Ectodermal cell (in vitro differentiated cells): ENCODE data around the gene HCN3.
A peak's percentile ranks its signal among the peaks of the same experiment; 100 is the strongest.
"Not testable (repeated sequence)": the region's sequence is repeated elsewhere in the genome, so short reads cannot be mapped to it uniquely, and the experiment has no call there.

Experiments
- H3K27ac ChIP-seq: 2 replicates; pipeline ENCODE4 v1.7.0; 2013; ENCODE audit warnings: mild to moderate bottlenecking, low read depth, low read length; ENCODE audit not compliant: insufficient read depth, poor library complexity, severe bottlenecking
- H3K27me3 ChIP-seq: 2 replicates; pipeline ENCODE4 v1.7.0; 2013; ENCODE audit warnings: mild to moderate bottlenecking, low read length; ENCODE audit not compliant: insufficient read depth, control insufficient read depth, poor library complexity, severe bottlenecking
- H3K36me3 ChIP-seq: one replicate; pipeline ENCODE4 v1.7.0; 2013; ENCODE audit warnings: low read length; ENCODE audit not compliant: control insufficient read depth, insufficient read depth
- H3K4me1 ChIP-seq: one replicate; pipeline ENCODE4 v1.7.0; 2013; ENCODE audit warnings: low read length; ENCODE audit not compliant: control insufficient read depth, insufficient read depth
- H3K4me3 ChIP-seq: 2 replicates; pipeline ENCODE4 v1.7.0; 2013; ENCODE audit warnings: low read depth, low read length, control low read depth; ENCODE audit not compliant: insufficient read depth
- H3K9me3 ChIP-seq: 2 replicates; pipeline ENCODE4 v1.7.0; 2013; ENCODE audit warnings: mild to moderate bottlenecking, low read length, moderate library complexity; ENCODE audit not compliant: control insufficient read depth
- WGBS, 2 experiments: methylation state at CpG; one replicate each; pipeline ENCODE4 v1.1.7; 2013; ENCODE audit warnings: missing lambda C conversion rate in 2 of 2; 5-methylcytosine and 5-hydroxymethylcytosine counted together

Gene HCN3

DNA sequence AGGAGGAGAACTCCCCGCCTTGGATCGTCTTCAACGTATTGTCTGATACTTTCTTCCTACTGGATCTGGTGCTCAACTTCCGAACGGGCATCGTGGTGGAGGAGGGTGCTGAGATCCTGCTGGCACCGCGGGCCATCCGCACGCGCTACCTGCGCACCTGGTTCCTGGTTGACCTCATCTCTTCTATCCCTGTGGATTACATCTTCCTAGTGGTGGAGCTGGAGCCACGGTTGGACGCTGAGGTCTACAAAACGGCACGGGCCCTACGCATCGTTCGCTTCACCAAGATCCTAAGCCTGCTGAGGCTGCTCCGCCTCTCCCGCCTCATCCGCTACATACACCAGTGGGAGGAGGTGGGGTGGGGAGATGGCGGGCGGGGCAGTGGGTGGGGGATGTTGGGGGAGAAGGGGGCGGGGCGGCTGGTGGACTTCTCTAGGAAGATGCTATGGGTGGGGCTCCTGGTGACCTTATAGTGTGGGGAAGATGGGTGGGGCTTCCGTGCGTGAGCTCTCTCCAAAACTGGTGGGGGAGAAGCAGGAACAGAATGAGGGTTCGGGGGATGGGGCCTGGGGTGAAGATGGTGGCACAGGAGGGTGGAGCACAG, 5.3 kb downstream of the HCN3 start:
- Histone ChIP-seq H3K4me3 (no peak overlapping the region), H3K4me1 (peaks cover 14% of the 10 kb centered on the region), H3K36me3 (no peaks in the 10 kb centered on the region), H3K9me3 (no peaks in the 10 kb centered on the region), H3K27me3 (peaks cover 4% of the 10 kb centered on the region), H3K27ac (no peak overlapping the region)
- 93 to 95% methylated on average over 25 to 29 of the region's 29 CpGs for WGBS, 2 experiments

DNA sequence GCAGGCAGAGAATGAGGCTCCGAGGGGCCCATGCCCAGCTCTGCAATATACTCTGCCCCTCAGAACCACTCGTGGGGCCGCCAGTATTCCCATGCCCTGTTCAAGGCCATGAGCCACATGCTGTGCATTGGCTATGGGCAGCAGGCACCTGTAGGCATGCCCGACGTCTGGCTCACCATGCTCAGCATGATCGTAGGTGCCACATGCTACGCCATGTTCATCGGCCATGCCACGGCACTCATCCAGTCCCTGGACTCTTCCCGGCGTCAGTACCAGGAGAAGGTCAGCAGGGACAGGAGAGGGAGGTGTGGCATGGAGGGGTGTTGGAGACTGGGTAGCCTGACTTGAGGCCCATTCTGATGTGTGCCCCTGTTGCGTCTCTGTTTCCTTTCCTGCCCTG, 7.2 kb downstream of the HCN3 start:
- no peaks in the 10 kb centered on the region for H3K36me3 ChIP-seq
- 94% methylated on average over 12 of the region's 12 CpGs for WGBS, 2 experiments
- H3K4me1 ChIP-seq, result peaks cover under 1% of the 10 kb centered on the region
- no peak overlapping the region for H3K27ac ChIP-seq
- no peak overlapping the region for H3K4me3 ChIP-seq
- H3K9me3 ChIP-seq, result no peaks in the 10 kb centered on the region
- no peaks in the 10 kb centered on the region for H3K27me3 ChIP-seq

DNA sequence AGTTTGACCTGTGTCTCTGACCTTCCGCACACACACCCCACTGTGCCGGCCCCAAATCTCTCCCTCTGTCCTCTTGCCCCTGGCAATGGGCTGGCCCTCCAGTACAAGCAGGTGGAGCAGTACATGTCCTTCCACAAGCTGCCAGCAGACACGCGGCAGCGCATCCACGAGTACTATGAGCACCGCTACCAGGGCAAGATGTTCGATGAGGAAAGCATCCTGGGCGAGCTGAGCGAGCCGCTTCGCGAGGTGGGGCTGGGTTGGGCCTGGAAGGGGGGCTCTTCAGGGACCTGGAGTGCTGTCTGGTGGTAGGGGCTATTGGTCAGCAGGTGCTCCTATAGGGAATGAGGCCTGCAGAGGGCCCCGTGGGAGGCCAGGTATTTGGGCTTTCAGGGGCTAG, 7.8 kb downstream of the HCN3 start:
- H3K27me3 ChIP-seq, result no peaks in the 10 kb centered on the region
- no peaks in the 10 kb centered on the region for H3K4me1 ChIP-seq
- H3K4me3 ChIP-seq, result no peak overlapping the region
- no peak overlapping the region for H3K27ac ChIP-seq
- H3K36me3 ChIP-seq, result no peaks in the 10 kb centered on the region
- WGBS, 2 experiments, result 93 to 95% methylated on average over 14 of the region's 14 CpGs
- no peaks in the 10 kb centered on the region for H3K9me3 ChIP-seq

DNA sequence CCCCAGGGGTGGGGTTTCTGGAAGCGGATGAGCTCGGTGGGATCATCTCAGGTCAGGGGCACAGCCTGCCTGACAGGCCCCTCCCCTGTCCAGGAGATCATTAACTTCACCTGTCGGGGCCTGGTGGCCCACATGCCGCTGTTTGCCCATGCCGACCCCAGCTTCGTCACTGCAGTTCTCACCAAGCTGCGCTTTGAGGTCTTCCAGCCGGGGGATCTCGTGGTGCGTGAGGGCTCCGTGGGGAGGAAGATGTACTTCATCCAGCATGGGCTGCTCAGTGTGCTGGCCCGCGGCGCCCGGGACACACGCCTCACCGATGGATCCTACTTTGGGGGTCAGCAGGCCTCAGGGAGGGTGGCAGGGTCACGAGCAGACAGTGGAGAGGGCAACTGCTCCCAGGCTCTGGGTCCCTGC, 8.4 kb downstream of the HCN3 start:
- Histone ChIP-seq H3K9me3 (no peaks in the 10 kb centered on the region), H3K27me3 (no peaks in the 10 kb centered on the region), H3K4me1 (no peaks in the 10 kb centered on the region), H3K36me3 (no peaks in the 10 kb centered on the region), H3K27ac (no peak overlapping the region), H3K4me3 (no peak overlapping the region)
- 96% methylated on average over 18 of the region's 18 CpGs for WGBS, 2 experiments

DNA sequence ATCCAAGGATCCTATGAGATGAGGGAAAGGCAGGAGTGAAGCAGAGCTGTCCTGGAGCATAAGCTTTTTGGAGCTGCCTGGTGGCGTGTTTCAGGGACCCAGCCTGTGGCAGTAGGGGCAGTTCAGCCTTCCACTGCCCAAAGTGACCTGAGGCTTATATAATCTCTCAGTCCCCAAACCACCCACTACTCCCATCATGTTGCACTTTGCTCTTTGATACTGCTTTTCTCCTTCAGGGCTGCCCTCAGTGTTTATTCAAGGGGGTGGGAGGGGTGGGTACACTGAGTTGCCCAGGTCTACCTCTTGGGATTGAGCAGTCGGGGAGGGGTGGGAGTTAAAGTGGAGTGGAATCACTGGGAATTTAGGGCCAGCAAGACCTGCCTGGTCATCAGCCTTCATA, 9.3 kb downstream of the HCN3 start:
- no peaks in the 10 kb centered on the region for H3K9me3 ChIP-seq
- H3K4me3 ChIP-seq, result no peak overlapping the region
- no peaks in the 10 kb centered on the region for H3K27me3 ChIP-seq
- no peaks in the 10 kb centered on the region for H3K4me1 ChIP-seq
- no peak overlapping the region for H3K27ac ChIP-seq
- WGBS, 2 experiments, result 91 to 93% methylated on average over 2 of the region's 2 CpGs
- H3K36me3 ChIP-seq, result no peaks in the 10 kb centered on the region

DNA sequence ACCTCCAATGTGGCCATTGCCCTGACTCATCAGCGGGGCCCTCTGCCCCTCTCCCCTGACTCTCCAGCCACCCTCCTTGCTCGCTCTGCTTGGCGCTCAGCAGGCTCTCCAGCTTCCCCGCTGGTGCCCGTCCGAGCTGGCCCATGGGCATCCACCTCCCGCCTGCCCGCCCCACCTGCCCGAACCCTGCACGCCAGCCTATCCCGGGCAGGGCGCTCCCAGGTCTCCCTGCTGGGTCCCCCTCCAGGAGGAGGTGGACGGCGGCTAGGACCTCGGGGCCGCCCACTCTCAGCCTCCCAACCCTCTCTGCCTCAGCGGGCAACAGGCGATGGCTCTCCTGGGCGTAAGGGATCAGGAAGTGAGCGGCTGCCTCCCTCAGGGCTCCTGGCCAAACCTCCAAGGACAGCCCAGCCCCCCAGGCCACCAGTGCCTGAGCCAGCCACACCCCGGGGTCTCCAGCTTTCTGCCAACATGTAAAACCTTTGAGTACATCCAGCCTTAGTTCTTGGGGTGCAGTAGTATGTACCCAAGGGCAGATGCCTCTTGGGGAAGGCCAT, 10.8 kb downstream of the HCN3 start:
- Histone ChIP-seq H3K4me1 (no peaks in the 10 kb centered on the region), H3K36me3 (no peaks in the 10 kb centered on the region), H3K4me3 (no peak overlapping the region), H3K27me3 (peaks cover 5% of the 10 kb centered on the region), H3K27ac (no peak overlapping the region), H3K9me3 (no peaks in the 10 kb centered on the region)
- WGBS, 2 experiments, result 93% methylated on average over 21 of the region's 21 CpGs

DNA sequence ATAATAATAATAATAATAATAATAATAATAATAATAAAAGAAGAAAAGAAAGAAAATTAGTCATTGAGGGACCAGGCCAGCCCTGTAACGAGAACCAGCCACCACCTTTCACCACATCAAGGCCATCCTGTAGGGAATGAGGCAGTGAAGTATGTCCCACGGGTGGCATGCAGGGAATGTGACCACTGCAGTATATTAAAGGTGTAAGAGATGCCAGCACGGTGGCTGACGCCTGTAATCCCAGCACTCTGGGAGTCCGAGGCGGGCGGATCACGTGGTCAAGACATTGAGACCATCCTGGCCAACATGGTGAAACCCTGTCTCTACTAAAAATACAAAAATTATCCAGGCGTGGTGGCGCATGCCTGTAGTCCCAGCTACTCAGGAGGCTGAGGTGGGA, 13.7 kb downstream of the HCN3 start:
- peaks cover 34% of the 10 kb centered on the region for H3K27me3 ChIP-seq
- H3K4me3 ChIP-seq, H3K4me1 ChIP-seq, H3K36me3 ChIP-seq, H3K9me3 ChIP-seq, H3K27ac ChIP-seq: not testable (repeated sequence)
- WGBS, 2 experiments, result 88 to 89% methylated on average over 10 of the region's 10 CpGs

DNA sequence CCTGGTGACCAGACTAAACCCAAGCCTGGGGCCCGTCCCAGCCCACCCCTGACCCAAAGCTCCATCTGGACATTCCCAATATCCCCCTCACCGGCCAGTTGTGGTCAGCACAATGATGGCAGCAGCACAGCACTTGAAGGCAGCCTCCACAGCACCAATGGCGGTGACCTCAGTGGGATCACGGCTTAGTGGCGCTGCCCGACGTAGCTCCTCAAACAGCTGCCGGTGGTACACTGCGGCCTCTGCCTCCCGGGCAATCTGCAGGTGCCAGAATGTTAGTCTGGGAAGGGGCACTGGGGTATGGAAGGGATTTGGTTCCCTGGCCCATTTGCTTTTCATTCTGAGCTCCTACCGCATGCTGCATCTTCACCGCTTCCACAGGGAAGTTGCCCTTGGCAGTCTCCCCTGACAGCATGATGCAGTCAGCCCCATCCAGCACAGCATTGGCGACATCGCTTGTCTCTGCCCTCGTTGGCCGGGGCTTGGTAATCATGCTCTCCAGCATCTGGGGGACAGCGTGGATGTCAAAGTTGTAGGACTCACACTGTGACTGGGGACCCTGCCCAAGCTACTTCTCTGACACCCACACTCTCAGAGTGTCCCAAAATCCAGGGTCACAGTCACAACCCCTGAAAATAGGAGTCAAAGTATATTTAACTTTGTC, 16.0 kb downstream of the HCN3 start:
- no peaks in the 10 kb centered on the region for H3K4me1 ChIP-seq
- WGBS, 2 experiments, result 89 to 90% methylated on average over 17 of the region's 17 CpGs
- H3K4me3 ChIP-seq, result no peak overlapping the region
- H3K9me3 ChIP-seq, result no peaks in the 10 kb centered on the region
- H3K27me3 ChIP-seq, result peaks cover 48% of the 10 kb centered on the region
- H3K36me3 ChIP-seq, result no peaks in the 10 kb centered on the region
- H3K27ac ChIP-seq, result no peak overlapping the region

DNA sequence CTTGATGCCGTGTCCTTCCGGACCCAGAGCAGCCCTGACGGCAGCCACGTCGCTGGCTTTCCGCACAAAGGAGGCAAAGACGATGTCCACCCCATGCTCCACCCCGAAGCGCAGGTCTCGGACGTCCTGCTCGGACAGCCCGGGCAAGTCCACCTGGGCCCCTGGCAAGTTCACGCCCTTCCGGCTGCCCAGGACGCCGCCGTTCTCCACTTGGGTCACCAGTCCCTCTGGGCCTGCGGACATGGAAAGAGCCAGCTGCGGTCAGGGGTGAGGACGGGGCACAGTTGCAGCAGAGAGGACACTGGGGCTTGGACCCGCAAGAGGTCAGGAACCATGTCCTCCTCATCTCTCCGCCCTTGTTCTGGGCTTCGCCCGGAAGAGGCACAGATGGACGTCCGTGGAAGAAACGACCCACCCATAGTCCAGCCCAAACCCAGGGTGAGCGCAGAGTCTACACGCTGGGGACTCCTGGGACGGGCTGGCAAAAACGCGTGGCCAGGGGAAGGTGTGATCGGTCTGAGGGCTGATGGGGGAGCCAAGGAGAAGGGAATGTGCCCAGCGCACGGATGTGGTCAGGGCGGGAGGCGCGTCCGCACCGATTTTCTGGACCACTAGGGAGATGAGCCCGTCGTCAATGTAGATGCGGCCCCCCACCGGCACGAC, 17.4 kb downstream of the HCN3 start:
- peak overlapping the region; percentile 40 for H3K4me3 ChIP-seq
- H3K36me3 ChIP-seq, result no peaks in the 10 kb centered on the region
- H3K27ac ChIP-seq, result no peak overlapping the region
- peaks cover 48% of the 10 kb centered on the region for H3K27me3 ChIP-seq
- H3K9me3 ChIP-seq, result no peaks in the 10 kb centered on the region
- H3K4me1 ChIP-seq, result no peaks in the 10 kb centered on the region
- WGBS, 2 experiments, result 47 to 50% methylated on average over 46 of the region's 46 CpGs

DNA sequence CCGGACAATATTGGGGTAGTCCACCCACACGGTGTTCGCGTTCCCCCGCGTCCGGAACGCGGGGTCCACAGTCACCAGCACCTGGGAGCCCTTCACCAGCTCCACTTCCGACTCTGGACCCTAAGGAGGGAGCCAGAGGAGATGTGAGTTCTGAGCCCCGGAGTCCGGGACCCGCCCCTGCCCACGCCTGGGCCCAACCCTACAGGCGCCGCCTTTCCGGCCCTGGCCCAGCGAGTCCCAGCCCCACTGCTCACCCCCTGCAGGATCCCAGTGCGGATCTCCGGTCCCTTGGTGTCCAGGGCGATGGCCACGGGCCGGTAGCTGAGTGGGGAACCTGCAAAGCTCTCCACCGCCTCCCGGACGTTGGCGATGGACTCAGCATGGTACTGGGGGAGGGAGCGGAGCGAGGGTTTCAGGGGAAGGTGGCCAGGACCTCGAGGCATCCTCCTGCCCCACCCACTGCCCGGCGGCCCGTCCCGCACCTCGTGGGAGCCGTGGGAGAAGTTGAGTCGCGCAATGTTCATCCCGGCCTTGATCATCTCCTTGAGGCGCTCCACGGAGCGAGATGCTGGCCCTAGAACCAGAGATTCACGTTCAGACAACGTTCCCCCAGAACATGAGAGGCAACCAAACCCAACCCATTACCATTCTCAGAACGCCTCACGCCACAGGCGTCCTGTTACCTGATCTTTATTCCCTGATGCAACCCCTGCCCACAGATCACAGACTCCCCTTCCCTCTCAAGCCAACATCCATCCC, 18.1 kb downstream of the HCN3 start:
- H3K36me3 ChIP-seq, result no peaks in the 10 kb centered on the region
- WGBS, 2 experiments, result 8 to 10% methylated on average over 47 of the region's 47 CpGs
- peak overlapping the region; percentile 40 for H3K4me3 ChIP-seq
- H3K9me3 ChIP-seq, result no peaks in the 10 kb centered on the region
- H3K27ac ChIP-seq, result no peak overlapping the region
- H3K4me1 ChIP-seq, result no peaks in the 10 kb centered on the region
- peaks cover 48% of the 10 kb centered on the region for H3K27me3 ChIP-seq
